ENCODE results near the gene LHX4. TPM values are rescaled to one million over a fixed set of nuclear protein-coding genes. Genes with fewer than 3 reads are reported as not detected.

Gene LHX4
- total and polyA plus RNA-seq, 9 of the 15 experiments (the other 6 are each of a cell fraction or from before 2014, with no cell fraction given): 0.01 to 0.11 (median 0.07) TPM; not detected in 5

DNA sequence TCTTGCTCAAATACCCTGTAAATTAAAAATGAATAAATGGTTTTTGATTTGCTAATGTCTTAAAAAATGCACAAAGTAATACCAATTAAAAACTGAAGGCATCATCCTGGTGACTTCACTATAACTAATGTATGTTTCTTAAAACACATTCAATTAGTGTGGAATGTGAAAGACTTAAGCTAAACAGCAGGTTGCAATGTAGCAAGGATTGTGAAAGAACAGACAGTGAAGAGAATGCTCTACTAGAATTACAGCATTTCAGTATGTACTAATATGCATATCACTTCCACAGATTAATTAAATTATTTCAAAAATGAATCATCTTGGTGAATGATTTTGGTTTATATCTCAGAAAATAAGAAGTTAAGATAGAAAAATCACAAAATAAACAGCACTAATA is 56.4 kb downstream of the LHX4 start:
- ATAC-seq (no peak), FAIRE-seq (no peak), DNase-seq (ENCODE audit: extremely low read depth in 1 of 4, low spot score in 3 of 4) (no peak)
- no peaks in the 10 kb centered on the region for H3K27me3 ChIP-seq (ENCODE audit: control insufficient read depth in 2 of 2, insufficient read depth in 2 of 2, low read length in 2 of 2)
- H3K36me3 ChIP-seq (ENCODE audit: control insufficient read depth, insufficient read depth, low read length): peaks cover 39% of the 10 kb centered on the region; the same call in 2 of the 3 replicates
- CTCF ChIA-PET (ENCODE audit: low intra/inter-chr PET ratio): no interaction called here
- TF ChIP-seq, protein P1, sequence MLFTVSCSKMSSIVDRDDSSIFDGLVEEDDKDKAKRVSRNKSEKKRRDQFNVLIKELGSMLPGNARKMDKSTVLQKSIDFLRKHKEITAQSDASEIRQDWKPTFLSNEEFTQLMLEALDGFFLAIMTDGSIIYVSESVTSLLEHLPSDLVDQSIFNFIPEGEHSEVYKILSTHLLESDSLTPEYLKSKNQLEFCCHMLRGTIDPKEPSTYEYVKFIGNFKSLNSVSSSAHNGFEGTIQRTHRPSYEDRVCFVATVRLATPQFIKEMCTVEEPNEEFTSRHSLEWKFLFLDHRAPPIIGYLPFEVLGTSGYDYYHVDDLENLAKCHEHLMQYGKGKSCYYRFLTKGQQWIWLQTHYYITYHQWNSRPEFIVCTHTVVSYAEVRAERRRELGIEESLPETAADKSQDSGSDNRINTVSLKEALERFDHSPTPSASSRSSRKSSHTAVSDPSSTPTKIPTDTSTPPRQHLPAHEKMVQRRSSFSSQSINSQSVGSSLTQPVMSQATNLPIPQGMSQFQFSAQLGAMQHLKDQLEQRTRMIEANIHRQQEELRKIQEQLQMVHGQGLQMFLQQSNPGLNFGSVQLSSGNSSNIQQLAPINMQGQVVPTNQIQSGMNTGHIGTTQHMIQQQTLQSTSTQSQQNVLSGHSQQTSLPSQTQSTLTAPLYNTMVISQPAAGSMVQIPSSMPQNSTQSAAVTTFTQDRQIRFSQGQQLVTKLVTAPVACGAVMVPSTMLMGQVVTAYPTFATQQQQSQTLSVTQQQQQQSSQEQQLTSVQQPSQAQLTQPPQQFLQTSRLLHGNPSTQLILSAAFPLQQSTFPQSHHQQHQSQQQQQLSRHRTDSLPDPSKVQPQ (CRISPR knock-in tag; IDR thresholded peaks at IDR 0.05; ENCODE audit: borderline replicate concordance): no peak
- no peak for TF ChIP-seq COPS2 (conservative IDR thresholded peaks at IDR 0.05)
- TF ChIP-seq ZKSCAN8 (CRISPR knock-in tag; IDR thresholded peaks at IDR 0.05): 0 out of 2 replicates have a peak, but pooled peaks have one; percentile 36
- no peak overlapping the region for H3K4me3 ChIP-seq
- peaks cover 5% of the 10 kb centered on the region; the same call in 1 of the 3 replicates for H3K79me2 ChIP-seq (ENCODE audit: control insufficient read depth, insufficient read depth, low read length)
- in situ Hi-C loops (cut with MboI): no loop called here
- peaks cover 7 to 27% of the 10 kb centered on the region in 2 experiments; a peak in 4 of 5 replicates for H3K4me1 ChIP-seq (replicated peaks in 1 of 2; ENCODE audit: control insufficient read depth in 2 of 2, insufficient read depth in 2 of 2, low read length in 2 of 2)
- H3K4me2 ChIP-seq (ENCODE audit: insufficient read depth, low read length): no peak overlapping the region
- no peaks in the 10 kb centered on the region for H4K20me1 ChIP-seq (replicated peaks; ENCODE audit: control insufficient read depth, insufficient read depth, low read length)
- no peak overlapping the region for H3K27ac ChIP-seq (ENCODE audit: extremely low read depth, low read depth, low read length)
- H2AFZ ChIP-seq (ENCODE audit: low read depth, low read length): no peak overlapping the region
- no peaks in the 10 kb centered on the region for H3K9me3 ChIP-seq (replicated peaks; ENCODE audit: control insufficient read depth, insufficient read depth, low read depth, low read length)
- no peaks in the 10 kb centered on the region for H3K9me1 ChIP-seq (ENCODE audit: control insufficient read depth, insufficient read depth, low read length)
- no TSS peak for BruUV-seq (replicated peaks)
- POLR2A ChIA-PET: interaction anchor here (1.1 to 5.1 kb wide), 2 partner anchors 13 to 21 kb away, joined by 3 to 17 read pairs; no protein-coding TSS in a partner anchor
- H3K9ac ChIP-seq (ENCODE audit: insufficient read depth in 1 of 2, low read depth in 2 of 2, low read length in 2 of 2): no peak overlapping the region
- intact Hi-C loops (cut with micrococcal nuclease): no loop called here

Data from K562 (cell line).